GM12878 (cell line): ENCODE data around the gene TRIP4. TPM values are rescaled to one million over a fixed set of nuclear protein-coding genes. Genes with fewer than 3 reads are reported as not detected.
A peak's percentile ranks its signal among the peaks of the same experiment; 100 is the strongest.

Experiments used
- ATAC-seq: fragments of 200-7000 bp; cut with Tn5 transposase; 3 replicates; pipeline ENCODE4 v1.9.1; 2020; ENCODE audit warnings: mild to moderate bottlenecking, moderate library complexity
- BruUV-seq: library from RNA; stranded (reverse); fragments of 400-500 nt; replicated peaks from 2 replicates; lab custom pipeline; 2021; lab: Mats Ljungman, UMichigan
- CTCF ChIA-PET: fragments of 300-600 bp; sonication (Branson Sonifier 250); formaldehyde crosslinking; extraction: SDS; loops from one replicate; lab custom pipeline; 2021; ENCODE audit warnings: inconsistent platforms; lab: Yijun Ruan, JAX
- POLR2A ChIA-PET: fragments of 350-600 bp; formaldehyde crosslinking; extraction: SDS; loops from one replicate; lab custom pipeline; 2021; ENCODE audit warnings: inconsistent platforms; lab: Charles Lee
- RAD21 ChIA-PET: fragments of 300-600 bp; sonication (Branson Sonifier 250); formaldehyde crosslinking; loops from one replicate; lab custom pipeline; 2023; ENCODE audit warnings: antibody characterized with exemption; ENCODE audit not compliant: unreplicated experiment; lab: Charles Lee
- SMC1A ChIA-PET: fragments of 300-600 bp; sonication (Branson Sonifier 250); formaldehyde crosslinking; loops from one replicate; lab custom pipeline; 2023; ENCODE audit not compliant: unreplicated experiment, uncharacterized antibody; lab: Charles Lee
- DNase-seq: peaks from one replicate; pipeline ENCODE4 v3.0.0-alpha.2; 2011; ENCODE audit warnings: low read depth, low spot score
- FAIRE-seq: peaks from 3 replicates; lab custom pipeline; 2011; peaks lifted over from hg19 to GRCh38; lab: Jason Lieb, UNC
- H2AFZ ChIP-seq: 2 replicates; pipeline ENCODE4 v1.6.0; 2011; ENCODE audit warnings: low read depth, low read length, control low read depth; ENCODE audit not compliant: control insufficient read depth
- H3K27ac ChIP-seq: 2 replicates; pipeline ENCODE4 v1.5.1; 2011; ENCODE audit warnings: control low read depth; ENCODE audit not compliant: control insufficient read depth, insufficient read depth
- H3K27me3 ChIP-seq, 2 experiments: replicated peaks in 1 of 2; 2 replicates each; pipeline versions ENCODE4 v1.6.0 to v1.6.1; 2011; ENCODE audit warnings: low read length in 1 of 2; ENCODE audit not compliant: control insufficient read depth in 2 of 2, insufficient read depth in 2 of 2
- H3K36me3 ChIP-seq, 2 experiments: 2 replicates each; pipeline ENCODE4 v1.5.1; 2011; ENCODE audit warnings: low read length in 1 of 2; ENCODE audit not compliant: control insufficient read depth in 2 of 2, insufficient read depth in 2 of 2
- H3K4me1 ChIP-seq: 2 replicates; pipeline ENCODE4 v1.6.1; 2011; ENCODE audit warnings: mild to moderate bottlenecking, low read length, moderate library complexity, mixed read lengths; ENCODE audit not compliant: control insufficient read depth, insufficient read depth
- H3K4me2 ChIP-seq: 2 replicates; pipeline ENCODE4 v1.6.0; 2011; ENCODE audit warnings: control low read depth; ENCODE audit not compliant: control insufficient read depth, insufficient read depth
- H3K4me3 ChIP-seq: fragments of 200-600 bp; sonication (generic); 2 replicates; pipeline ENCODE4 v1.5.1; 2016
- H3K79me2 ChIP-seq: 2 replicates; pipeline ENCODE4 v1.6.0; 2011; ENCODE audit warnings: low read length; ENCODE audit not compliant: control insufficient read depth, insufficient read depth
- H3K9ac ChIP-seq: 2 replicates; pipeline ENCODE4 v1.8.0; 2011; ENCODE audit warnings: low read length, control low read depth, mixed read lengths; ENCODE audit not compliant: control insufficient read depth, insufficient read depth
- H3K9me3 ChIP-seq: replicated peaks from 3 replicates; pipeline ENCODE4 v1.5.1; 2011; ENCODE audit warnings: mild to moderate bottlenecking, low read length; ENCODE audit not compliant: control insufficient read depth, insufficient read depth
- H4K20me1 ChIP-seq: 2 replicates; pipeline ENCODE4 v1.6.0; 2011; ENCODE audit not compliant: control insufficient read depth, insufficient read depth
- ESRRA ChIP-seq: IDR thresholded peaks from 2 replicates; pipeline ENCODE4 v1.6.1; 2012; ENCODE audit warnings: mild to moderate bottlenecking, low read length, improper control_type of control experiment
- MLLT1 ChIP-seq: fragments of 450-650 bp; IDR thresholded peaks from 2 replicates; pipeline ENCODE4 v1.6.1; 2016; ENCODE audit warnings: mild to moderate bottlenecking
- NR2F1 ChIP-seq: fragments of 450-650 bp; conservative IDR thresholded peaks from 2 replicates; pipeline ENCODE4 v1.6.1; 2017; ENCODE audit warnings: mild to moderate bottlenecking
- PBX3 ChIP-seq: IDR thresholded peaks from 2 replicates; pipeline ENCODE4 v1.6.1; 2011; ENCODE audit warnings: mild to moderate bottlenecking, low read depth, low read length, moderate library complexity; ENCODE audit not compliant: insufficient replicate concordance
- WGBS: methylation state at CpG from one replicate; pipeline ENCODE4 v1.1.6; 2016; ENCODE audit warnings: low lambda C conversion rate; ENCODE audit not compliant: insufficient replicate concordance, insufficient coverage; ENCODE audit errors: missing lambda C conversion rate; 5-methylcytosine and 5-hydroxymethylcytosine counted together
- in situ Hi-C: fragments of 300-500 bp; cut with MboI; formaldehyde crosslinking; loops from 9 replicates; pipeline ENCODE4 v1.14.3; 2018; ENCODE audit warnings: mixed read lengths
- intact Hi-C: fragments of 100-400 bp; cut with micrococcal nuclease; formaldehyde crosslinking; loops from one replicate; pipeline ENCODE4 v1.14.2; 2022; ENCODE audit not compliant: unreplicated experiment
- polyA plus RNA-seq, 11 experiments: library from polyadenylated mRNA; depleted of rRNA in 4 of 11; unstranded in 6 of 11; stranded (reverse) in 5 of 11; fragments of >200 nt; fragmentation: Nextera tagmentation in 4 of 11; fragmentation: Illumina TruSeq in 1 of 11; extraction: Ambion mirVana in 4 of 11; extraction: Trizol in 1 of 11; gene quantifications; 1 replicate in 1 of 11; 2 replicates in 10 of 11; pipeline versions ENCODE4 v1.2.1 to v1.2.3, GENCODE V29; 2011 to 2016; ENCODE audit warnings: inconsistent platforms in 2 of 11, missing spikeins in 2 of 11, low read depth in 1 of 11
- total RNA-seq, 4 experiments: library from RNA; depleted of rRNA in 3 of 4; stranded (reverse); fragments of >200 nt in 3 of 4; fragmentation: Illumina TruSeq in 1 of 4; extraction: Trizol in 1 of 4; gene quantifications; 2 replicates each; pipeline versions ENCODE4 v1.2.1 to v1.2.3, GENCODE V29; 2013 to 2021

Gene TRIP4
- total and polyA plus RNA-seq, 10 of the 15 experiments (the other 5 are each of a cell fraction or from before 2014, with no cell fraction given) = 6.4 to 24.5 (median 20.0) TPM

GRCh38 chr15:64373360-64373759 is 14.3 kb upstream of the TRIP4 start:
- WGBS = 97% methylated on average over 8 of the region's 8 CpGs
- Histone ChIP-seq H3K27ac (no peak overlapping the region), H3K4me1 (peaks cover 2% of the 10 kb centered on the region; the same call in 1 of the 2 replicates), H3K27me3 (no peaks in the 10 kb centered on the region), H3K9ac (no peak overlapping the region), H3K9me3 (no peaks in the 10 kb centered on the region), H3K79me2 (peaks cover 2% of the 10 kb centered on the region), H3K4me3 (no peak overlapping the region), H3K4me2 (no peak overlapping the region), H4K20me1 (no peaks in the 10 kb centered on the region), H2AFZ (peak overlapping the region; percentile 34), H3K36me3 (peaks cover 0 to 8% of the 10 kb centered on the region in 2 experiments; a peak in 3 of 4 replicates)
- BruUV-seq = no TSS peak
- POLR2A ChIA-PET = interaction anchor here (0.7 kb wide), 1 partner anchor 141 kb away, joined by 4 read pairs; no protein-coding TSS in a partner anchor
- TF ChIP-seq ESRRA (no peak), NR2F1 (0 out of 2 replicates have a peak, but pooled peaks have one; percentile 17)
- DNase-seq (no peak), ATAC-seq (peak; percentile 81), FAIRE-seq (no peak)
- intact Hi-C loops = no loop called here
- CTCF ChIA-PET = no interaction called here
- SMC1A ChIA-PET = interaction anchor here (0.6 to 1.3 kb wide), 5 partner anchors 8 to 228 kb away, joined by 3 to 6 read pairs (median 3); partner anchors contain the start of gene TRIP4
- RAD21 ChIA-PET = interaction anchor here (0.9 kb wide), 1 partner anchor 355 kb away, joined by 3 read pairs; no protein-coding TSS in a partner anchor
- in situ Hi-C loops = no loop called here

GRCh38 chr15:64379216-64379960 is 8.2 kb upstream of the TRIP4 start:
- Histone ChIP-seq H3K4me2 (peak overlapping the region; percentile 77), H4K20me1 (no peaks in the 10 kb centered on the region), H3K27me3 (no peaks in the 10 kb centered on the region), H2AFZ (peak overlapping the region; percentile 60), H3K36me3 (no peaks in the 10 kb centered on the region; a peak in 2 of 4 replicates), H3K4me3 (peak overlapping the region; percentile 80), H3K79me2 (peaks cover 24% of the 10 kb centered on the region), H3K9ac (peak overlapping the region; percentile 16; the same call in 1 of the 2 replicates), H3K9me3 (no peaks in the 10 kb centered on the region), H3K4me1 (0 out of 2 replicates have a peak, but pooled peaks cover 3% of the 10 kb centered on the region), H3K27ac (no peak overlapping the region; the same call in 1 of the 2 replicates)
- RAD21 ChIA-PET = interaction anchor here (0.6 kb wide), 1 partner anchor 312 kb away, joined by 3 read pairs; no protein-coding TSS in a partner anchor
- CTCF ChIA-PET = interaction anchor here (0.9 to 1.3 kb wide), 3 partner anchors 226 to 349 kb away, joined by 3 to 4 read pairs (median 3); no protein-coding TSS in a partner anchor
- FAIRE-seq (no peak), DNase-seq (no peak), ATAC-seq (no peak)
- SMC1A ChIA-PET = interaction anchor here (0.7 to 1.7 kb wide), 5 partner anchors 8 to 128 kb away, joined by 3 to 5 read pairs (median 4); partner anchors contain the start of gene TRIP4
- BruUV-seq = no TSS peak
- TF ChIP-seq MLLT1 = peak; percentile 59; the same call in 1 of the 2 replicates
- no peak for TF ChIP-seq PBX3
- 78% methylated on average over 9 of the region's 9 CpGs for WGBS
- POLR2A ChIA-PET = no interaction called here
- intact Hi-C loops = no loop called here
- in situ Hi-C loops = no loop called here
